ENCODE data around the gene PRKG1.

DNA sequence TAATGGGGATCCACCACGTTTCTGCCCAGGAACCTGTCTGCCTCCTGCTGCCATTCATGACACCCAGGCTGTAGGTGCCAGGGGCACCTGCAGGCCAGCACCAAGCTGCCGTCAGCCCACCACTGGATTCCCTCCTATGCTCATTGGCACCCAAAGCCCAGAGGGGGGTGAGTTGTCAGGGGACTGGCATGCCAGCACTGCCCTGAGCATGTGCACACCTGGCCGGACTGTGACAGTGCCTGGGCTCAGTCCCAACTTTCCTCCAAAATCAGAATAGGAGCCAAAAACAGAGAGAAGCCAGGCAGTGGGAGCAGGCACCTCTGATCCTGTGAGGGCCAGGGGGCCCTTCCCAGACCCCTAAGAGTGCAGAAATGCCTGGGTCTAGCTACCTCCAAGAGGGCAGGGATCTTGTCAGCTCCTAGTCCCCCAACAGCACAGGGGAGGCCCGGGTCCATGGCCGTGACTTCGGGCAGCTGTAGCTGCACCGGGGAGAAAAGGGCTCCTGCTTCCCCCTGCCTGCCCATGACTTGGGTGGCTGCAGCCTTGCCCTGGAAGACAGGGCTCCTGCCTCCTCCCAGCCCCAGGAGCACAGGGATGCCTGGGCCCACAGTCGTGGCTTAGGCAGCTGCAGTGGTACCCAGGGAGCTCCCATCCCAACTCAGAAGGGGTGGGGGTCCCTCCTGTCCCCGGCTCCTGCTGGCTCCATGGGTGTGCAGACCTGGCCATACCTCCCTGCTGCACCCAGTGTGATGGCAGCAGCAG is 990.0 kb downstream of the PRKG1 start:
- TF ChIP-seq TAF1 (IDR thresholded peaks at IDR 0.05; ENCODE audit: low read depth, low read length) (no peak), POLR2A (IDR thresholded peaks at IDR 0.05; ENCODE audit: low read depth, low read length) (no peak), POLR2AphosphoS5 (IDR thresholded peaks at IDR 0.05; ENCODE audit: low read depth, low read length) (no peak), POU2F2 (IDR thresholded peaks at IDR 0.05; ENCODE audit: low read depth, low read length) (no peak), SPI1 (IDR thresholded peaks at IDR 0.05; ENCODE audit: low read depth, low read length) (no peak), PAX5 (IDR thresholded peaks at IDR 0.05; ENCODE audit: insufficient read depth, low read length, severe bottlenecking) (no peak)

Data from GM12891 (cell line).